Transverse colon (tissue), 3 donors: Measurements from ENCODE around the gene ZMIZ1.

Source experiments
- EP300 ChIP-seq: sonication (generic); formaldehyde crosslinking; IDR thresholded peaks from one replicate; pipeline ENCODE4 v1.6.1; 2017; ENCODE audit warnings: antibody characterized with exemption, low read depth
- TF ChIP-seq, protein P1 (sequence below), 5 experiments: fragments of 200-600 bp in 3 of 5; fragments of 450-650 bp in 2 of 5; sonication (generic) in 3 of 5; IDR thresholded peaks; 1 replicate in 2 of 5; 2 replicates in 3 of 5; pipeline ENCODE4 v1.5.1; 2016 to 2017; ENCODE audit warnings: antibody characterized with exemption in 5 of 5, inconsistent platforms in 3 of 5, mild to moderate bottlenecking in 2 of 5, moderate library complexity in 1 of 5

DNA sequence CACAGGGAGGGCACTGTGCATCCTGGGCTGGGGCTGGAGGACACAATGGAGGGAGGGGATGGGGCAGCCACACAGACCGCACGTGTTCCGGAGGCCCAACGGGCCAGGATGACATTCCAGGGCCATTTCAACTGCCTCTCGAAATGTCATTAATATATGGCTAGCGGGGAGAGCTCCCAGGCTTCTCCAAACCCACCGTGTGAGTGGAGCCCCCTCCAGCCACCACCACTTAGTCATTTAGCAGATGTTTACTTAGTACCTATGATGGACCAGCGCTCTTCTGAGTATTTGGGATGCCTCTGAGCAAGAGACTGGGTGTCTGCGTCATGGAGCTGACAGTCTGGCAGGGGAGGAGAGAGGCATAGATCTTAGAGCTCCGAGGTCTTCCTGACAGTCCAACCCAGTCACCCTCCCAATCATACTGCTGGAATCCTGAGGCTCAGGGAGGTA, 107.3 kb downstream of the ZMIZ1 start:
- TF ChIP-seq EP300: no peak
- TF ChIP-seq, protein P1, sequence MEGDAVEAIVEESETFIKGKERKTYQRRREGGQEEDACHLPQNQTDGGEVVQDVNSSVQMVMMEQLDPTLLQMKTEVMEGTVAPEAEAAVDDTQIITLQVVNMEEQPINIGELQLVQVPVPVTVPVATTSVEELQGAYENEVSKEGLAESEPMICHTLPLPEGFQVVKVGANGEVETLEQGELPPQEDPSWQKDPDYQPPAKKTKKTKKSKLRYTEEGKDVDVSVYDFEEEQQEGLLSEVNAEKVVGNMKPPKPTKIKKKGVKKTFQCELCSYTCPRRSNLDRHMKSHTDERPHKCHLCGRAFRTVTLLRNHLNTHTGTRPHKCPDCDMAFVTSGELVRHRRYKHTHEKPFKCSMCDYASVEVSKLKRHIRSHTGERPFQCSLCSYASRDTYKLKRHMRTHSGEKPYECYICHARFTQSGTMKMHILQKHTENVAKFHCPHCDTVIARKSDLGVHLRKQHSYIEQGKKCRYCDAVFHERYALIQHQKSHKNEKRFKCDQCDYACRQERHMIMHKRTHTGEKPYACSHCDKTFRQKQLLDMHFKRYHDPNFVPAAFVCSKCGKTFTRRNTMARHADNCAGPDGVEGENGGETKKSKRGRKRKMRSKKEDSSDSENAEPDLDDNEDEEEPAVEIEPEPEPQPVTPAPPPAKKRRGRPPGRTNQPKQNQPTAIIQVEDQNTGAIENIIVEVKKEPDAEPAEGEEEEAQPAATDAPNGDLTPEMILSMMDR (IDR thresholded peaks at IDR 0.05): no peak
